ENCODE results near the gene FBXL7. TPM values are rescaled to one million over a fixed set of nuclear protein-coding genes. Genes with fewer than 3 reads are reported as not detected.

The FBXL7 gene
- total RNA-seq, 8 experiments from 2014 or later, result 2.9 to 12.8 (median 5.8) TPM

- Histone ChIP-seq H3K4me1 (replicated peaks in 1 of 2) (no peaks in the 10 kb centered on the region), H3K4me3 (no peak overlapping the region), H3K27ac (no peak overlapping the region)
- WGBS, 10 experiments, result 41 to 92% (median 64%) methylated on average over 3 to 6 of the region's 6 CpGs; no CpG with 5 or more reads in 1 of the 10 experiments
- ATAC-seq (replicated peaks in 6 of 8), result no peak
- in situ Hi-C loops (cut with MboI; ENCODE audit: low pct_unique_long_range_greater_than_20kb in 2 of 9, low sequenced_read_pairs in 9 of 9, unreplicated experiment in 9 of 9), result no loop called here
Observed at GRCh38 chr5:15966066-15966640, 466.2 kb downstream of the FBXL7 start.

GRCh38 chr5:15966651-15967050 is 466.7 kb downstream of the FBXL7 start:
- Histone ChIP-seq H3K4me1 (replicated peaks in 1 of 2) (no peaks in the 10 kb centered on the region), H3K27ac (no peak overlapping the region), H3K4me3 (no peak overlapping the region)
- in situ Hi-C loops (cut with MboI; ENCODE audit: low pct_unique_long_range_greater_than_20kb in 2 of 9, low sequenced_read_pairs in 9 of 9, unreplicated experiment in 9 of 9), result no loop called here
- no peak for ATAC-seq (replicated peaks in 6 of 8)

- Histone ChIP-seq H3K27ac (no peak overlapping the region), H3K4me3 (no peak overlapping the region), H3K4me1 (replicated peaks in 1 of 2) (no peaks in the 10 kb centered on the region)
- no peak for ATAC-seq (replicated peaks in 6 of 8)
- 0 to 100% (median 93%) methylated on average over 1 to 4 of the region's 4 CpGs; no CpG with 5 or more reads in 5 of the 10 experiments for WGBS, 10 experiments
- in situ Hi-C loops (cut with MboI; ENCODE audit: low pct_unique_long_range_greater_than_20kb in 2 of 9, low sequenced_read_pairs in 9 of 9, unreplicated experiment in 9 of 9), result no loop called here
Observed at GRCh38 chr5:15968993-15969392, 469.0 kb downstream of the FBXL7 start.

- in situ Hi-C loops (cut with MboI; ENCODE audit: low pct_unique_long_range_greater_than_20kb in 2 of 9, low sequenced_read_pairs in 9 of 9, unreplicated experiment in 9 of 9), result loop anchor here in 2 of 9 experiments (25.0 kb wide), 2 partner anchors 516 to 866 kb away; no protein-coding TSS in a partner anchor
- Histone ChIP-seq H3K4me1 (replicated peaks in 1 of 2) (no peaks in the 10 kb centered on the region), H3K27ac (no peak overlapping the region), H3K4me3 (no peak overlapping the region)
- no peak for ATAC-seq (replicated peaks in 6 of 8)
- 0 to 100% (median 82%) methylated on average over 1 to 4 of the region's 4 CpGs for WGBS, 10 experiments
Observed at GRCh38 chr5:15977851-15978250, 477.9 kb downstream of the FBXL7 start.

- Histone ChIP-seq H3K4me3 (no peak overlapping the region), H3K27ac (no peak overlapping the region), H3K4me1 (replicated peaks in 1 of 2) (no peaks in the 10 kb centered on the region)
- in situ Hi-C loops (cut with MboI; ENCODE audit: low pct_unique_long_range_greater_than_20kb in 2 of 9, low sequenced_read_pairs in 9 of 9, unreplicated experiment in 9 of 9), result loop anchor here in 2 of 9 experiments (25.0 kb wide), 2 partner anchors 519 to 869 kb away; no protein-coding TSS in a partner anchor
- ATAC-seq (replicated peaks in 6 of 8), result no peak
- WGBS, 10 experiments, result 33 to 100% (median 54%) methylated on average over 1 to 2 of the region's 2 CpGs; no CpG with 5 or more reads in 1 of the 10 experiments
Observed at GRCh38 chr5:15980835-15981234, 480.9 kb downstream of the FBXL7 start.

- peak in 1 of 8 experiments; percentile 46 for ATAC-seq (replicated peaks in 6 of 8)
- in situ Hi-C loops (cut with MboI; ENCODE audit: low pct_unique_long_range_greater_than_20kb in 2 of 9, low sequenced_read_pairs in 9 of 9, unreplicated experiment in 9 of 9), result loop anchor here in 2 of 9 experiments (25.0 kb wide), 2 partner anchors 521 to 871 kb away; no protein-coding TSS in a partner anchor
- H3K4me1 ChIP-seq (replicated peaks in 1 of 2), result no peaks in the 10 kb centered on the region
- H3K27ac ChIP-seq, result no peak overlapping the region
- H3K4me3 ChIP-seq, result no peak overlapping the region
- 0 to 100% (median 43%) methylated on average over 1 of the region's 1 CpG; no CpG with 5 or more reads in 1 of the 10 experiments for WGBS, 10 experiments
Observed at GRCh38 chr5:15983392-15983791, 483.4 kb downstream of the FBXL7 start.

All from motor neuron (in vitro differentiated cells).